GM18870 (cell line): ENCODE measurements around the gene DOCK8.
A peak's percentile ranks its signal among the peaks of the same experiment; 100 is the strongest.

Experiments used
- ATAC-seq: cut with Tn5 transposase; IDR thresholded peaks from one replicate; pipeline ENCODE4 v1.9.1; 2021; ENCODE audit warnings: moderate library complexity; ENCODE audit not compliant: unreplicated experiment

The DOCK8 gene

GRCh38 chr9:450561-450960, 235.9 kb downstream of the DOCK8 start:
- ATAC-seq, result no peak

GRCh38 chr9:453832-454231, 239.2 kb downstream of the DOCK8 start:
- ATAC-seq, result no peak

GRCh38 chr9:456365-456764, 241.7 kb downstream of the DOCK8 start:
- ATAC-seq, result no peak

GRCh38 chr9:458590-458989, 243.9 kb downstream of the DOCK8 start:
- ATAC-seq, result no peak

- no peak for ATAC-seq
Measured at GRCh38 chr9:459491-460444, 245.1 kb downstream of the DOCK8 start.

- ATAC-seq, result no peak
Measured at GRCh38 chr9:462121-462520, 247.5 kb downstream of the DOCK8 start.

GRCh38 chr9:462606-463005, 247.9 kb downstream of the DOCK8 start:
- no peak for ATAC-seq

GRCh38 chr9:463455-464171, 248.9 kb downstream of the DOCK8 start:
- no peak for ATAC-seq

GRCh38 chr9:466747-467146, 252.1 kb downstream of the DOCK8 start:
- no peak for ATAC-seq

GRCh38 chr9:468766-469426, 254.2 kb downstream of the DOCK8 start:
- ATAC-seq, result no peak

GRCh38 chr9:469672-470551, 255.2 kb downstream of the DOCK8 start:
- peak; percentile 85 for ATAC-seq

- ATAC-seq, result no peak
Measured at GRCh38 chr9:470552-471194, 256.0 kb downstream of the DOCK8 start.

GRCh38 chr9:471320-471719, 256.7 kb downstream of the DOCK8 start:
- no peak for ATAC-seq

- no peak for ATAC-seq
Measured at GRCh38 chr9:472479-473075, 257.9 kb downstream of the DOCK8 start.

- ATAC-seq, result no peak
Measured at GRCh38 chr9:477193-477592, 262.5 kb downstream of the DOCK8 start.

GRCh38 chr9:479304-479970, 264.8 kb downstream of the DOCK8 start:
- ATAC-seq, result no peak

- no peak for ATAC-seq
Measured at GRCh38 chr9:479971-480350, 265.3 kb downstream of the DOCK8 start.

GRCh38 chr9:482739-483138, 268.1 kb downstream of the DOCK8 start:
- no peak for ATAC-seq

- no peak for ATAC-seq
Measured at GRCh38 chr9:486156-486555, 271.5 kb downstream of the DOCK8 start.
